Measurements from ENCODE around the gene DNMT3A.

Gene DNMT3A

GRCh38 chr2:25341753-25342371, at the start of gene DNMT3A:
DNMT3A (minus strand) TSS chr2:25341925; CDS start chr2:25313984, 27,941 bp downstream.
- peak; percentile 30 for DNase-seq

DNA sequence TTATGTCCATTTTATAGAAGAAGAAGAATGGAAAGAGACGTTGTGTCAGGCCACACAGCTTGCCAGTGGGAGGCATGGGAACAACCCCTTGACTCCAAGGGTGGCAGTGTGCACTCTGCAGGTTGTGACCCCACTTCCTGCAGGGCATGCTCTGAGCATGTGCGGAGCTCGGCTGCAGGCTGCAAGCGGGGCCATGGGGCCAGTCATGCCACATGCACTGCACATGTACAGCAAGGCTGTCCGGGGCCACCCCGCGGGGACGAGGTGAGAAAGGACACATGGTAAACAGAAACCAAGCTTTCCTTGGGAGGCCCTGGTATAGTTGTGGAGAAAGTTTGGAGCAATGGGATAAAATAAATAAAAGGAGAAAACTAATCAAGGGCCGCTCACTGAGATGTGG, 47.4 kb upstream of the DNMT3A start:
- DNase-seq, result no peak

DNA sequence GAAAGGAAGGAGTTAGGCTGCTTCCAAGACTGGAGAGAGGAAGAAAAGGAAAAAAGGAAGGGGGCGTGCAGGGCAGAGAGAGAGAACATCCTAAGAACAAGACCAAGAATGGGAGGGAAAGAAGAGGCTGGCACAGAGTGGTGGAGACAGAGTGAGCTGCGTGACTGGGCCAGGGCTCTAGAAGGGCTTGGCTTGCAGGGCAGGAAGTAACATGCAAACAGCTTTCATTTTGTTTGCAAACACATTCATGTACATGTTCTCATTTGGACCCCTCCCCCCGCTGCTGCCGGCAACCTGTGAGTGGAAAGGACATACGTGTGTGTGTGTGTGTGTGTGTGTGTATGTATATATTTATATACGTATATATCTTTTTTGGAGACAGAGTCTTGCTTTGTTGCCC, 46.8 kb upstream of the DNMT3A start:
- no peak for DNase-seq

- DNase-seq, result no peak
These were observed 46.2 kb upstream of the DNMT3A start for GRCh38 chr2:25387876-25388449.

GRCh38 chr2:25386971-25387875, 45.5 kb upstream of the DNMT3A start:
- no peak for DNase-seq

DNA sequence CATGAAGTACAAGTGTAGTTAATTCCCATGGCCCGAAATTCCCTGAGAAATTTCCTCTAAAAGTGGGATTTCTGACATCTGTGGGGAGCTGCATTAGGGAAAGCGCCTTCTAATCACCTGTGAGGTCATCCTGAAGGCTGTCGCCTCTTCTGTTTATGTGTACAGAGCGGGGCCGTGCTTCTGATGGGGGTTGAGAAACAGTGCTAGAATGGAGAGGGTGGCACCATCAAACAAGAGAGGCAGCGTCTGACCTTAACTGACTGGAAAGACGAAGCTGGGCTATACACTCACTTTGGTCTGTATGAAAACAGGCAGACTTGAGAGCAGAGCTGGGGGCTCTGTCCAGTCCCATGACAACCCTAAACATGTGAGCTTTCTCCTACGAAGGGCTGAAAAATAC, 44.2 kb upstream of the DNMT3A start:
- DNase-seq, result no peak

DNA sequence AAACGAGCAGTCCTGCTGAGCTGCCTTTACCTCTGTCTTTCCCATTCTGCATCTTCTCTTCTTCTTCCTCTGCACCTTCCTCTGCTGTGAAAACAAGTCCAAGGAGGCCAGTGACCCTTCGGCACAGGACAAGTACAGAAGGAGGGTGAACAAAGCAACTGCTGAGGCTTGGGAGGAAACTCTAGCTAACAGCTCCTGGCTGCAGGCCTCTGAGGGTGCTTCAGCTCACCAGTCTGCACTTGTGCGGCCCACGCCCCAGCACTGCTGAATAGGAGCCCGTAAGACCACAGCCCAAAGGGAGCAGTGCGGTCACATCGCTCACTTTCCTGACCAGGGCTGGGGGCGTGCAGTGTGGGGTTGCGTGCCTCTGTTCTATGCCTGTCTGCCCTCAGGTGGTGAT, 42.1 kb upstream of the DNMT3A start:
- DNase-seq, result no peak

- no peak for DNase-seq
These were observed 39.8 kb upstream of the DNMT3A start for GRCh38 chr2:25381502-25381901.

DNA sequence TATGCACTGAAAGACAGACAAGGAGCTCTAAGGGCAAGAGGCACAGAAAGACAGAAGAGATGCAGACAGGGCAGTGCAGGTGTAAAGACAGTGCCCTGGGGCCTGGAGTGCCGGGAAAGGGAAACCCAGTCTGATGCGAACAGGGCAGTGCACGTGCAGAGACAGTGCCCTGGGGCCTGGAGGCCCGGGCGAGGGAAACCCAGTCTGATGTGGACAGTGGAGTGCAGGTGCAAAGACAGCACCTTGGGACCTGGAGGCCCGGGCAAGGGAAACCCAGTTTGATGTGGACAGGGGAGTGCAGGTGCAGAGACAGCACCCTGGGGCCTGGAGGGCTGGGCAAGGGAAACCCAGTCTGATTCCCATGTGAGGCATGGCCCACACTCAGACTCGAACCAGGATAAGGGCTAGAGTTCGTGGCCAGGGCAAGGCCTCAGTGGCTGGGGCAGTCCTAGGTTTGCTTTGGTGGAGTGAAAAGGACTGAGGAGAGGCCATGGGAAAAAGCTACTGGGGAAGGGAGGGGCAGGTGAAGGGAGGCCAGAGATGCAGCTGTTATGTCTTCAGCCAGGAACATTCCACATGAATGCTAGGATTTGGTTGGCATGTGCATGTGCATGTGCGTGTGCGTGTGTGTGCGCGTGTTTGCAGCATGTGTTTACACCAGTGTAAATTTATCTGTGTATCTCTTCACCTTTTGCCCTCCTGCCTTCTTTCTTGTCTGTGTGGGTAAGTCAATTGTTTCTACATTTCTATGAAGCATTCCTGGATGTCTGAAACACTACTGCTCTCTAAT, 39.1 kb upstream of the DNMT3A start:
- no peak for DNase-seq

DNA sequence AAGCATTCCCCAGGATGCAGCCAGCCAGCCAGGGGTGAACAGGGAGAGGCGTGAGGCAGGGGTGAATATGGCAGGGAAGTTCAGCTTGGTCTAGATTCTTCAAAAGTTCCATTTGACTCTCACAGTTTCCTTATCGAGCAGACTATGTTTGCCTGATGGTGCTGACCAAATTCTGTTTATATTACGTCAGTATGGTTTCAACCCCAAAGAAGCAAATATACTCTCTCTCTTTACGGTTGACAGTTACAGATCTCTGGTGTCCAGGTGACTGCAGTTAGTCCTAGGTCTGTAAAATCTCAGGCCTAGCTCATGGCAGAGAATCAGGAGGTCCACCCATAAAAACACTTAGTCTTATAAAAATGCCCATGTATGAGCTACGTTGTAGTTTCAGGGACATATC, 38.3 kb upstream of the DNMT3A start:
- DNase-seq, result no peak

- DNase-seq, result no peak
These were observed 37.8 kb upstream of the DNMT3A start for GRCh38 chr2:25379535-25379934.

- DNase-seq, result no peak
These were observed 37.2 kb upstream of the DNMT3A start for GRCh38 chr2:25378731-25379490.

DNA sequence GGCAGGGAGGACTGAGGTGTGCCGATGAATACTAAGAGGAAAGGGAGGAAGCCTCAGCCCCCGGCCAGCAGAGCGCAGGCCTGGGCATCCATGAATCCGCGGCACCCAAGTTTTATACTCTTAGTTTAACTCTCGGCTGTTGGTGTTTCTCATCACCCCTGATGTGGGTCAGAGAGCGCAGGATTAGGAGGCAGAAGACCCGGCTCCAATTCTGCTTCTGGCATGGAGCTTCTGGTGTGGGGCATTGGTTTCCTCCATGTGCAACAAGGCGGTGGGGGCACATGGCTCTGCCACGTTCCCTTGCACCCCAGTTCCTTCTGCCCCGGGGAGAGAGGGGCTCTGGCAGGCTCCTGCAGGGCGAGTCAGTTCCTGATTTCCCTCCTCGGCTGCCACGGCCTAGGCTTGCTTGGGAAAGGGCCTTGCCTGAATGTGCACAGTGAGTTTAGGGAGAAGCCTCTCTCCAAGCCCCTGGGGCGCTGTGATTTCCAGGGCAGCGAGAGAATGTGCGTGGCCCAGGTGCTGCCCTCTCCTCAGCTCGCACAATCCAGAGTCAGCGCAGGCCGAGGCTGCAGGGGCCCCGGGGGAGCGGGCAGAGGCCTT, 36.2 kb upstream of the DNMT3A start:
- no peak for DNase-seq

GRCh38 chr2:25376750-25377621, 35.3 kb upstream of the DNMT3A start:
- peak; percentile 90 for DNase-seq

DNA sequence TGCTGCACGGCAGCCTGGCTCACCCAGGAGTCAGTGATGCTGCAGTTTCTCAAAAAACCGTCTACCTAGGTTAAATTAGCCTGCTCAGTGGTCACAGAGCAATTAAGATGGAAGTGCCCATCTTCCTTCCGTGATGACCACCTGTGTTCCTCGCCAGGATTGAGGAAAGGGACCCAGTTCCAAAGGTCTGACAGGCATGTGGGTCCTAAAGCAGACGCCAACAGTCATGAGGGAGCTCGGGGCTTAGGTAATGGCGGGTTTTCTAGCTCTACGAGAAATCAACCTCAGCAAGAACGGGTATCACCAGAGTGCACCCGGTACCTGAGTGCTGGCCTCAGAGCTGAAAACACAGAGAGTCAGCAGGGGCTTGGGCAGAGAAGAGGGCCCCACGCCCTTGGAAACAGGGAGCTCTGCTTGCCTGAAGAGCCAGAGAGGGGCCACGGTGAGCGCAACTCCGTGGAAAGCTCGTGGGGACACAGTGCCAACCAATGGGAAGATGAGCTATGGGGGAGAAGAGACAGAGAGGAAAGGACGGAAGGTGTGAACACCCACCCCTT, 34.3 kb upstream of the DNMT3A start:
- DNase-seq, result no peak

DNA sequence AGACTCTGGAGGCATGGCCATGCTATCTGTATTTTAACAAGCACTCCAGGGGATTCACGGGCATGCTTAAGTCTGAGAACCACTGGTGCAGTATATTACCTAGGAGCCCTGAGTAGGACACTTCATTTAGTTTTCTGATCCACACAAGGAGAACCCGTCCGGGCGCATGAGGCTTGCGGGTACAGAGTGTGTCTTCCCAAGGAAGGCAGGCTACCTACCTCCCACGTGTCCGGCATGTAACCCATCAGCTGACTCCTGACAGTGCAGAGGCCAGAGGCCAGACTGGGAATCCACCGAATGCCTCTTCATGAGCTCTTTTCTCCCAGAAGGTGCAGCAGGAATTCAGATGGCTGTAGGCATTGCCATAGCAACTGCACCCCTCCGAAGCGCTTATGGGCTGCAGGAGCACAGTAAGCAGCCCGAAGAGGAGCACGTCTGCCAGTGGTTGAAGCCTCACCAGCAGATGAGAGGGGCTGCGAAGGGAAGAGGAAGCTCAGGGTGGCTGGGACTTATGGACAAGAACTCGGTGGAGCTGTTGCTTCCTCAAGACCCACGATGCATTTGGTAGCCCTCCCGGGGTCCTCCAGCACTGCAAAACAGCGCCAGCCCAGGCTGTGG, 33.8 kb upstream of the DNMT3A start:
- no peak for DNase-seq

DNA sequence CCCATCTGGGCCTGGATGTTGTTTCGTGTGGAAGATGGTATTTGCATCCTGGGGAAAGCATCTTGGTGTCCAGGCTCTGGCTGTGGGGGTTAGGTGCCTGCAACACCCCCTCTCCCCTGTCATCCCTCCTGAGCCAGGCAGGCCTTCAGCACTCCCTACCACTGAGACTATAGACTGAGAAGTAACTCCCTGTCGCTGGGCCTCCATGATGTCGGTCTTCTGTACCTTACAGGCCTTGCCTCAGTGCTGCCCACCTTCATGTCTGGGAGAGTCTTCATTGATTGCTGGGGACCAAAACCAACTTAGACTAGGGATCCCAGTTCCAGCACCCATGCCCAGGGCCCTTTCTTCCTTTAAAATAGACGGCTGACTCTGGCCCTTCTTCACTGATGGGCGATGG, 33.1 kb upstream of the DNMT3A start:
- no peak for DNase-seq

- DNase-seq, result no peak
These were observed 32.7 kb upstream of the DNMT3A start for GRCh38 chr2:25374411-25374810.

DNA sequence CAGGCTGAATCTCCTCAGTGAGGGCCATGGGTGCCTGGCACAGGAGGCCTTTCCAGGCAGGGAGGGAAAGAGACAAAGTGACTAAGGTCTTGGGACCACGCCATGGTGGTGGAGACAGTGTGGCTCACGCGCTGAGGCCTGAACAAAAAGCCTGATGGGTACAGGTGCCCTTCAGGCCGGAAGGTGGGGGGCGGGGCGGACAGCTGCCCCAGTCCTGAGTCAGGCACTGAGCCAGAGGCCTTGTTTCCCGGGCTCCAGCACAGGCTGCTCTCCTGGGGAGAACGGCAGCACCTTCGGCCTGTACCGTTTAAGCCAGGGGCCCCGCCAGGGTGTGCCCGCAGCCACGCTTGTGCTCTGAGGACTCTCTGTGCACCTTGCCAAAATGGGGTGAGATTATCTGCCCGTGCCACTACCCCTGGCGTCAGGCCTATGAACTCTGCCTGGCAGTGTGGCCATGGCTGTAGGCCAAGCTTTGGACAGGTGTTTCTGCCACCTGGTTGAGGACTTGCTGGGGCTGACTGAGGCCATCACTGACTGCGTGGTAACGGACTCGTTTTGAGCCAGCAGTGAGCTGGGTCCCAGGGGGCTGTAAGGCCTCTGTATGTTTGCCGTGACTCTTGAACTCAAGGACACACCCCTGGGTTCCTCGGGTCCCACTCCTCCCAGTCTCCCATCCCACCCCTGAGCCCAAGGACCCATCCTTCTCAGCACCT, 31.7 kb upstream of the DNMT3A start:
- DNase-seq, result no peak

Measured in GDM1 (cell line).